PFSK-1 (cell line): ENCODE measurements around the gene NBL1.

Experiments
- POLR2AphosphoS5 ChIP-seq: IDR thresholded peaks from 2 replicates; pipeline ENCODE4 v1.6.1; 2012; ENCODE audit warnings: low read depth, mild to moderate bottlenecking, control low read depth, low read length, moderate library complexity
- REST ChIP-seq, 2 experiments: IDR thresholded peaks; 2 replicates each; pipeline versions ENCODE4 v1.6.1 to v1.8.0; 2011 to 2012; ENCODE audit warnings: low read depth in 2 of 2, low read length in 2 of 2, control low read depth in 1 of 2, inconsistent platforms in 1 of 2, mild to moderate bottlenecking in 1 of 2, moderate library complexity in 1 of 2; ENCODE audit not compliant: insufficient read depth in 1 of 2
- SIN3A ChIP-seq: IDR thresholded peaks from 2 replicates; pipeline ENCODE4 v1.6.1; 2012; ENCODE audit warnings: mild to moderate bottlenecking, low read length, moderate library complexity, borderline replicate concordance; ENCODE audit not compliant: insufficient read depth
- TAF1 ChIP-seq: IDR thresholded peaks from 2 replicates; pipeline ENCODE4 v1.6.1; 2012; ENCODE audit warnings: low read length, control low read depth, borderline replicate concordance; ENCODE audit not compliant: insufficient read depth

DNA sequence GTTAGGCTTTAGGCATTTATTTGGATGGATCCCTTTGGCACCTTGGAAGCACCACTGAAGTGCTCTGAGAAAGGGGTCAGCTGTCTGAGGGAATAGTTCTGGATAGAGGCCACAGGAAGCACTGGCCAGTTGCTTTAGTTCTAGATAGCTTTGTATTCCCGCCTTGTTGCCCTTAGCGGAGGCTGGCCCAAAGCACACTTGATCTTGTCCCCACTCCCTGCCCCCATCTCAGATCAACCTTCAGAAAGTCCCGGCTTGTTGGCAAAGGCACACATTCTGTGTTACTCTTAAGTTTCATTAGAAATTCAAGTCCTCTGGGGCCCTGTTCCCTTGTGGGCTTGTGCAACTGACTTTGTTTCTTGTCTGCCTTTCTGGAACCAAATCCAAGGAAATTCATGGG lies 15.2 kb upstream of the NBL1 start:
- TF ChIP-seq TAF1 = no peak
- no peak for TF ChIP-seq POLR2AphosphoS5
- no peak for TF ChIP-seq REST (IDR thresholded peaks at IDR 0.05; ENCODE audit: insufficient read depth in 1 of 2, low read depth in 2 of 2, low read length in 2 of 2)
- TF ChIP-seq SIN3A = no peak
